Endothelial cell of umbilical vein (primary cell): ENCODE measurements around the gene INO80C. TPM values are rescaled to one million over a fixed set of nuclear protein-coding genes. Genes with fewer than 3 reads are reported as not detected.

Experiments
- BruUV-seq: library from RNA; stranded (reverse); fragments of 400-500 nt; replicated peaks from 2 replicates; lab custom pipeline; 2021; lab: Mats Ljungman, UMichigan
- CTCF ChIA-PET: fragments of 300-600, 350-600 bp; sonication (Branson Sonifier 250); formaldehyde crosslinking; loops from one replicate; lab custom pipeline; 2021; ENCODE audit warnings: antibody characterized with exemption, inconsistent platforms; lab: Charles Lee
- POLR2A ChIA-PET: fragments of 300-600, 350-600 bp; sonication (Branson Sonifier 250); formaldehyde crosslinking; loops from one replicate; lab custom pipeline; 2021; ENCODE audit warnings: antibody characterized with exemption, inconsistent platforms; lab: Charles Lee
- DNase-seq: peaks from one replicate; pipeline ENCODE4 v3.0.0-alpha.2; 2011; ENCODE audit warnings: low read depth, low spot score
- FAIRE-seq: peaks from 2 replicates; lab custom pipeline; 2011; peaks lifted over from hg19 to GRCh38; lab: Jason Lieb, UNC
- H2AFZ ChIP-seq: 2 replicates; pipeline ENCODE4 v1.6.0; 2012; ENCODE audit warnings: low read depth, low read length, control low read depth, inconsistent platforms
- H3K27ac ChIP-seq: 2 replicates; pipeline ENCODE4 v1.5.1; 2011; ENCODE audit warnings: low read depth, mild to moderate bottlenecking, control low read depth, low read length, moderate library complexity; ENCODE audit not compliant: insufficient read depth
- H3K27me3 ChIP-seq, 2 experiments: 2 replicates each; pipeline versions ENCODE4 v1.6.0 to v1.6.1; 2011; ENCODE audit warnings: low read length in 2 of 2, mixed read lengths in 1 of 2; ENCODE audit not compliant: control insufficient read depth in 2 of 2, insufficient read depth in 2 of 2
- H3K36me3 ChIP-seq, 2 experiments: 2 replicates in 1 of 2; 3 replicates in 1 of 2; pipeline ENCODE4 v1.5.1; 2011; ENCODE audit warnings: low read length in 2 of 2, mild to moderate bottlenecking in 1 of 2, moderate library complexity in 1 of 2; ENCODE audit not compliant: control insufficient read depth in 2 of 2, insufficient read depth in 2 of 2; ENCODE audit errors: extremely low read depth in 1 of 2
- H3K4me1 ChIP-seq: 3 replicates; pipeline ENCODE4 v1.5.1; 2011; ENCODE audit warnings: mild to moderate bottlenecking, low read length; ENCODE audit not compliant: control insufficient read depth, insufficient read depth; ENCODE audit errors: extremely low read depth
- H3K4me2 ChIP-seq: 2 replicates; pipeline ENCODE4 v1.6.1; 2011; ENCODE audit warnings: low read length, control low read depth, mixed read lengths; ENCODE audit not compliant: insufficient read depth
- H3K4me3 ChIP-seq, 3 experiments: fragments of 200-600 bp in 1 of 3; sonication (generic), shearing (Covaris generic) in 1 of 3; replicated peaks in 1 of 3; 2 replicates each; pipeline ENCODE4 v1.5.1; 2011 to 2016; ENCODE audit warnings: control low read depth in 3 of 3, low read length in 3 of 3, mild to moderate bottlenecking in 2 of 3, inconsistent platforms in 1 of 3, low read depth in 1 of 3, moderate library complexity in 1 of 3; ENCODE audit not compliant: insufficient read depth in 1 of 3
- H3K79me2 ChIP-seq: 2 replicates; pipeline ENCODE4 v1.6.0; 2012; ENCODE audit warnings: low read length, inconsistent platforms; ENCODE audit not compliant: control insufficient read depth, insufficient read depth
- H3K9ac ChIP-seq: replicated peaks from 2 replicates; pipeline ENCODE3; 2011; ENCODE audit warnings: low read length, control low read depth; ENCODE audit not compliant: insufficient read depth; ENCODE audit errors: extremely low read depth
- H3K9me1 ChIP-seq: replicated peaks from 3 replicates; pipeline ENCODE4 v1.6.0; 2011; ENCODE audit warnings: mild to moderate bottlenecking, low read length; ENCODE audit not compliant: control insufficient read depth, insufficient read depth; ENCODE audit errors: extremely low read depth
- H3K9me3 ChIP-seq: replicated peaks from 2 replicates; pipeline ENCODE4 v1.5.1; 2012; ENCODE audit warnings: low read length, inconsistent platforms; ENCODE audit not compliant: control insufficient read depth, insufficient read depth
- H4K20me1 ChIP-seq: replicated peaks from 2 replicates; pipeline ENCODE3; 2011; ENCODE audit warnings: mild to moderate bottlenecking, low read length; ENCODE audit not compliant: control insufficient read depth, insufficient read depth; ENCODE audit errors: extremely low read depth
- CTCF ChIP-seq, 2 donors: IDR thresholded peaks; 1 replicate in 1 of 2; 2 replicates in 1 of 2; pipeline ENCODE4 v1.5.1; 2011; ENCODE audit warnings: low read length in 2 of 2, mild to moderate bottlenecking in 2 of 2, moderate library complexity in 2 of 2, control low read depth in 1 of 2, inconsistent platforms in 1 of 2, low read depth in 1 of 2; ENCODE audit not compliant: insufficient read depth in 1 of 2; ENCODE audit errors: extremely low read depth in 1 of 2
- FOS ChIP-seq: IDR thresholded peaks from 2 replicates; pipeline ENCODE4 v1.6.1; 2011; ENCODE audit warnings: mild to moderate bottlenecking, low read length, moderate library complexity, borderline replicate concordance; ENCODE audit not compliant: insufficient read depth
- MYC ChIP-seq: IDR thresholded peaks from one replicate; pipeline ENCODE4 v1.6.1; 2011; ENCODE audit warnings: mild to moderate bottlenecking, low read depth, low read length
- POLR2A ChIP-seq: IDR thresholded peaks from 2 replicates; pipeline ENCODE4 v1.6.1; 2012; ENCODE audit warnings: low read depth, mild to moderate bottlenecking, control low read depth, low read length
- POLR2AphosphoS5 ChIP-seq: IDR thresholded peaks from 2 replicates; pipeline ENCODE4 v1.6.1; 2012; ENCODE audit warnings: low read depth, mild to moderate bottlenecking, control low read depth, low read length, moderate library complexity; ENCODE audit not compliant: insufficient read depth
- dilution Hi-C: fragments of 300-500 bp; cut with MboI; formaldehyde crosslinking; loops from one replicate; pipeline ENCODE4 v1.15.0; 2019; ENCODE audit warnings: low sequenced_read_pairs; ENCODE audit not compliant: extremely low pct_ligation_motif_present
- intact Hi-C: fragments of 100-400 bp; cut with micrococcal nuclease; formaldehyde crosslinking; loops from one replicate; pipeline ENCODE4 v1.10.0; 2022
- polyA plus RNA-seq, 4 experiments: library from polyadenylated mRNA; depleted of rRNA in 3 of 4; stranded (reverse) in 3 of 4; unstranded in 1 of 4; fragments of >200 nt; gene quantifications; 2 replicates each; pipeline versions ENCODE4 v1.2.1 to v1.2.3, GENCODE V29; 2011 to 2012; ENCODE audit warnings: missing spikeins in 1 of 4
- total RNA-seq: library from RNA; stranded (reverse); gene quantifications from 2 replicates; pipeline ENCODE4 v1.2.3, GENCODE V29; 2021

Gene INO80C
- total and polyA plus RNA-seq, 2 donors (not counting 3 experiments of a cell fraction or from before 2014, with no cell fraction given) = 43.4 to 56.0 TPM

GRCh38 chr18:35470435-35470834, 27.3 kb downstream of the INO80C start:
- DNase-seq = peak; percentile 16
- H3K4me3 ChIP-seq = no peak overlapping the region
- H3K9ac ChIP-seq = no peak overlapping the region
- no peak for FAIRE-seq
- POLR2A ChIA-PET = no interaction called here
- no peaks in the 10 kb centered on the region for H3K9me1 ChIP-seq
- BruUV-seq = no TSS peak
- no peaks in the 10 kb centered on the region for H4K20me1 ChIP-seq
- no peaks in the 10 kb centered on the region for H3K27me3 ChIP-seq
- peaks cover 44% of the 10 kb centered on the region for H3K4me1 ChIP-seq
- H2AFZ ChIP-seq = no peak overlapping the region
- peak overlapping the region; percentile 25 for H3K27ac ChIP-seq
- H3K9me3 ChIP-seq = no peaks in the 10 kb centered on the region
- no peaks in the 10 kb centered on the region for H3K36me3 ChIP-seq
- peaks cover 66% of the 10 kb centered on the region for H3K79me2 ChIP-seq
- no peak overlapping the region for H3K4me2 ChIP-seq
- dilution Hi-C loops = no loop called here
- no peak for TF ChIP-seq POLR2A
- no peak for TF ChIP-seq MYC
- no peak for TF ChIP-seq POLR2AphosphoS5
- intact Hi-C loops = no loop called here
- CTCF ChIA-PET = interaction anchor here (1.1 to 1.8 kb wide), 4 partner anchors 8 to 62 kb away, joined by 3 to 8 read pairs (median 5); partner anchors contain the start of gene INO80C

- Histone ChIP-seq H3K27ac (peak overlapping the region; percentile 25), H3K9me1 (no peaks in the 10 kb centered on the region), H3K4me2 (no peak overlapping the region), H3K36me3 (no peaks in the 10 kb centered on the region), H3K4me3 (no peak overlapping the region), H3K4me1 (peaks cover 51% of the 10 kb centered on the region), H4K20me1 (no peaks in the 10 kb centered on the region), H3K27me3 (no peaks in the 10 kb centered on the region), H2AFZ (no peak overlapping the region), H3K79me2 (peaks cover 65% of the 10 kb centered on the region), H3K9me3 (no peaks in the 10 kb centered on the region), H3K9ac (no peak overlapping the region)
- ChIA-PET POLR2A (no interaction called here), CTCF (interaction anchor here (0.5 to 1.8 kb wide), 4 partner anchors 9 to 62 kb away, joined by 3 to 8 read pairs (median 5); no protein-coding TSS in a partner anchor)
- FAIRE-seq = no peak
- DNase-seq = peak; percentile 24
- intact Hi-C loops (loop anchor here (10.0 kb wide), 2 partner anchors 395 to 425 kb away; partner anchors contain the start of gene MAPRE2), dilution Hi-C loops (no loop called here)
- no peak for TF ChIP-seq CTCF (IDR thresholded peaks at IDR 0.05; ENCODE audit: extremely low read depth in 1 of 2, insufficient read depth in 1 of 2, low read depth in 1 of 2, low read length in 2 of 2)
- TF ChIP-seq FOS = peak; percentile 51
- no TSS peak for BruUV-seq
These were observed 28.0 kb downstream of the INO80C start for GRCh38 chr18:35469725-35470124.
